ENCODE measurements around the gene TMBIM4.

The TMBIM4 gene

DNA sequence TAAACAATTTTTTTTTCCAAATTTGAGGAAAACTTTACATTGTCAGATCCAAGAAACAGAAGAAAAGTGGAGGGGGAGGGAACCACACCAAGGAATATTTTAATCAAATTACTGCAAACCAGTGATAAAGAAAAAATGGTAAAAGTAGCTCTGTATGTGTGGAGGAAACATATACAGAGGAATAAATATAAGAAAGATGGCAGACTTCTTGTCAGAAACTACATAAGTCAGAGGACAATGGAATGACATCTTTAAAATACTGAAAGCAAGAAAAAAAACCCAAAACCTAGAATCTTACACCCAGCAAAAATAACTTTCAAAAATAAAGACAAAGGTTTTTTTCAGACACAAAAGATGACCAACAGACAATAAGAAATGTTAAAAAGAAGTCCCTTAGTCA lies 29.1 kb downstream of the TMBIM4 start:
- DNase-seq (ENCODE audit: low read depth in 2 of 2), result no peak

- DNase-seq (ENCODE audit: low read depth in 2 of 2), result no peak
Measured at GRCh38 chr12:66139328-66139727, 30.5 kb downstream of the TMBIM4 start.

GRCh38 chr12:66137937-66138336 lies 31.9 kb downstream of the TMBIM4 start:
- no peak for DNase-seq (ENCODE audit: low read depth in 2 of 2)

DNA sequence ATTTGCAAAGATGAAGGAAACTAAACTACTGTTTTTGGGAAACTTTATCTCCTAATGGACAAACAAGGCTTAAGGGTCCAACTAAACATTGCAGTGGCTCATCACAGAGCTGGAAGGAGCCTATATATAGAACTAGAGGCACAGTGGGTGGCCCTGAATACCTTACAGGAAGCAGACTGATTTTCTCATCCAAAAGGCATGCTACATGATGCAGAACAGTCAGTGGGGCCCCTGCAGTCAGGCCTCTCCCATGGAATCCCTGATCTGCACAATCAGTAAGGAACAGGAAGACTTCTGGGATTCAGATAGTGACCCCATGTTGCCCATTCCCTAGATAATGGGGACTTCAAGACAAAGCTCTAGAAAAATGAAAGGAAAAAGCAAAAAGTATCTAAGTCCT lies 37.4 kb downstream of the TMBIM4 start:
- no peak for DNase-seq (ENCODE audit: low read depth in 2 of 2)

DNA sequence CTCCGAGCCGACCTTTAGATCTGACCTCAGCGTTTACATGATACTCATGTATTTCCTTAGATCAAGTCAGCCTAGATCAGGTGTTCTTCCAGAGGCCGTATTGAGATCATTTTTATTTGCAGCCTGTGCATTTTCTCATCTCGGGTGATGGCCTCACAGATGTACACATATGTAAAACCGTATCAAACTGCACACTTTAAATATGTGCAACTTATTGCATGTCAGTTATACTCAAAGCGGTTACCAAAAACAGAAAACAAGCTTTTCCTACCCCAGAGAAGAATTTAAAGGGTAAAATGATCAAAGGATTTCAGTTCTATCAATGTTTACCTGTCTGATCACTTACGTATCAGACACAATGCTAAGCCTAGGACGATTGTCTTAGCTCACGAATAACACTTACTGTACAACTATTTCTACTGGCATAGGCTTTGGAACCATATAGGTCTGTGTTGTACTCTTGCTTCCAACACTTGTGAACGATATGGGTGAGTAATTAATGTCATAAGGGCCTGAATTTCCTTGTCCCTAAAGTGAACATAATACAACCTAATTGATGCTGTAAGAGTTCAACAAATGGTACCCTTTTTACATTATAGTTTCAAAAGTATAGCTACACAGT lies 38.6 kb downstream of the TMBIM4 start:
- no peak for DNase-seq (ENCODE audit: low read depth in 2 of 2)

- peak; percentile 80 to 83 for DNase-seq (ENCODE audit: low read depth in 2 of 2)
Measured at GRCh38 chr12:66130267-66131066, 39.3 kb downstream of the TMBIM4 start, which contains the start of gene LLPH. Gene LLPH, minus strand, starts transcription at chr12:66130750. Its CDS starts 1,644 bp downstream, at chr12:66129106.

DNA sequence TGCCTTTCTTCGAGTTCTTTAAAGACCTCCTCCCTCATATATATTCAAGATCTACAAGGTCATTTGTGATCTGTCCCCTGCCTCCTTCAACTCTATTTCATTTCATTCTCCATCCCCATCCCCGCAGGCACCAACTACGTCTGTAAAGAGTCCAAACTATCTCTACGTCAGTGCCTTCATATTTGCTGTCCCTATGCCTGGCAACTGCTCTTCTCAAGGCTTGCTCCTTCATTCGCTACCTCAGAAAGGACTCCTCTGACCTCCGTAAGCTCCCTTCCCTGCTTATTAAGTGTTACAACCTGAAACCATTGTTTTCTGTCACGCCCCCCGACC lies 39.9 kb downstream of the TMBIM4 start:
- DNase-seq (ENCODE audit: low read depth in 2 of 2), result no peak

DNA sequence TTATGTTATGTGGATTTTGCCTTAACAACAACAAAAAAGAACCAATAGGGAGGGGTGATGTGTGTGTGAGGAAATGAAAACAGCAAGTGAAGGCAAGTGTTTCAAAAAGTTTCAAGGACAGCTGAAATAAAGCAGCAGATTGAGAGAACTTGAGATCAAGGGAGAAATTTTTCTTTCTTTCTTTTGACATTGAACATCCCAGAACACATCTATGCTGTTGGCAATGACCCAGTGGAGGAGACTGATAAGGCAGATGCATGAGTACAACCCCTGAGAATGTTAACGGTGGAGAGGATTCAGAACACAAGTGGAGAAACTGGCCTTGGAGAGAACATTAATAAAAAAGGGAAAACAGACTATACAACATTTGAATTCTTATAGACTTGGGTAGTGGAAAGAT lies 42.1 kb downstream of the TMBIM4 start:
- no peak for DNase-seq (ENCODE audit: low read depth in 2 of 2)

- DNase-seq (ENCODE audit: low read depth in 2 of 2), result no peak
Measured at GRCh38 chr12:66120477-66120876, 49.3 kb downstream of the TMBIM4 start.

DNA sequence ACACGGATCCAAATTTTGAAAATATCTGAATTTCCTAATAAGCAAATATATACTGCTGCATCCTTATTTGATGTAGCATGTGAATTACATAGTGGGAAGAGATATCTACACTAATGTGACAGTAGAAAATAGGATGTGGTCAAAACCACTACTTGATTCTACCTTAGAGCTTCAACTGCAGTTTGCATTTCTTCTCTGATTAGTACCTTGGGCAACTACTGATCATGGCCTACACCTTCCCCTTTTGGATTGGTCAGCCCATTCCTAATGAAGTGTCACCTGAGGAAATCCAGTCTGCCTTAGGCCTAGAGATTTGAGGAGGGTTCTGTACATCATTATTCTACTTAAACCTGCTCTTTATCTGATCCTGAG lies 49.9 kb downstream of the TMBIM4 start:
- DNase-seq (ENCODE audit: low read depth in 2 of 2), result no peak

DNA sequence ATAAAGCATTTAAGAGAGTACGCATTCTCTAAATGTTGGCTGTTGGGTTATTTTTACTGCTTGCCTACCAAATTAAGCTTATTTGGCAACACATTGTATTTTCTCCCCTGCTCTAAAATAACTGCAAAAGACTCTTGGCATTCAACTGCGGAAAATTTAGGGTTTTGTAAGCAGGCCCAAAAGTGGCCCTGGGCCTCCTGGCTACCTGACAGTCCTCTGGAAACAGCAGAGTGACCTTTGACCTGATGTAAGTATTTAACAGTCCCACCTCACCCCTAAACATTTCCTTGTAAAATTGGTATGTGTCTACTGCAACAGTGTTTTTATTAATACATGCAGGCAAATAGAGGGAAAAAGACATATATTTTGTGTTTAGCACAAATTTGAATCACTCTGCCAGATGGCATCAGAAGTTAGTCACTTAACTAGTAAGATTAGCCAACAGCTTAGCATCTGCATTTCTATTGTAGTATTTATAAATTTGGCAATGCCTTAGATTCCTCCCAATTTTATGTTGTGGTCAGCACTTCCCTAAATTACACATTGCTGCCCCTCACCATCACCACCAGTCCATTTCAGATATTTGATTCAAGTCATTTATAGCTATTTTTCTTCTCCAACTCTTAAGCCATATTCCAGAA lies 50.4 kb downstream of the TMBIM4 start:
- DNase-seq (ENCODE audit: low read depth in 2 of 2), result no peak

DNA sequence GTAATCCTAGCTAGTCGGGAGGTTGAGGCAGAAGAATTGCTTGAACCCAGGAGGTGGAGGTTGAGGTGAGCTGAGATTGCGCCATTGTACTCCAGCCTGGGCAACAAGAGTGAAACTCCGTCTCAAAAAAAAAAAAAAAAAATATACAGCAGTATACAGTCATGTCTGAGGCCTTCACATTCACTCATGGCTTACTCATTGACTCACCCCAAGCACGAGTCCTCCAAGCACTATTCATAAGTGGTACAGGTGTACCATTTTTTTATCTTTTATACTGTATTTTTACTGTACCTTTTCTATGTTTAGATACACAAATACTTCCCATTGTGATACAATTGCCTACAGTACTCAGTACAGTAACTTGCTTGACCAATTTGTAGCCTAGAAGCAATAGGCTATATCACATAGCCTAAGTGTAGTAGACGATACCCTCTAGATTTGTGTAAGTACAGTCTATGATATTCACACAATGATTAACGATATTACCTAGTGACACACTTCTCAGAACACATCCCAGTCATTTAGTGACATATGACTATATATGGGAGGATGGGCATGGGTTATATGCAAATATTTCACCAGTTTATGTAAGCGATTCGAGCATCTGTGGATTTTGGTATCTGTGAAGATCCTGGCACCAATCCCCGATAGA lies 51.4 kb downstream of the TMBIM4 start:
- no peak for DNase-seq (ENCODE audit: low read depth in 2 of 2)

DNA sequence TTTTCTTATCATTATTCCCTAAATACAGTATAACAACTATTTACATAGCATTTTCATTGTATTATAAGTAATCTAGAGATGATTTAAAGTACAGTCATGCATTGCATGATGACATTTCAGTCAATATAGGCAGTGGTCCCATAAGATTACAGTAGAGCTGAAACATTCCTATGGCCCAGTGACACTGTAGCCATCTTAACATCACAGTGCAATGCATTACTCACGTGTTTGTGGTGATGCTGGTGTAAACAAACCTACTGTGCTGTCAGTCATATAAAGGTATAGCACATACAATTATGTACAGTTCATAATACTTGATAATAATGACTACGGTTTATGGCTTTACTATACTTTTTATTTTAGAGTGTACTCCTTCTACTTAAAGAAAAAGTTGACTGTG lies 52.6 kb downstream of the TMBIM4 start:
- no peak for DNase-seq (ENCODE audit: low read depth in 2 of 2)

DNA sequence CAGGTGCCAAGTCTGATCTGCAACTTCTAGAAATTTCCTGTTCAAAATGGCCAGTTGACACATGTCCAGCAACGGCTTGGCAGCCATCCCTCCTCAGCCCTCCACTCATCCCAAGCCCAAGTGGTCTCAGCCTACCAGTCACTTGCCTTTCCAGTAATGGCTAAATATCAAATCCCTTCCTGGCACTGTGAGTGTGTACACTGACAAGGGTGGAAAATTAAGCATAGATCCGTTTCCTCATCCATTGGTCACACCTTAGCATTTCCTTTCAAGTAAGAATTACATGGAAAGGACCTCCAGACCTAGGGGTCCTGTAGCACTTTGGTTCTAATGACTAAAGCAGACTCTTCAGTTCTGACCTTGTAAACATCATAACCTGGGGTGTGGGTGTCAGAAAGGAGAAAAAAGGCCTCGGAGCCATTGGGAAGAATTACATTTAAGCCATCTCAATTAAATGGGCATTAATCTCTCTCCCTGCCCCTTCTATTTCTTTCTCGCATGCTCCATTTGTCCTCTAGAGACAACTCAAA lies 54.7 kb downstream of the TMBIM4 start:
- no peak for DNase-seq (ENCODE audit: low read depth in 2 of 2)

DNA sequence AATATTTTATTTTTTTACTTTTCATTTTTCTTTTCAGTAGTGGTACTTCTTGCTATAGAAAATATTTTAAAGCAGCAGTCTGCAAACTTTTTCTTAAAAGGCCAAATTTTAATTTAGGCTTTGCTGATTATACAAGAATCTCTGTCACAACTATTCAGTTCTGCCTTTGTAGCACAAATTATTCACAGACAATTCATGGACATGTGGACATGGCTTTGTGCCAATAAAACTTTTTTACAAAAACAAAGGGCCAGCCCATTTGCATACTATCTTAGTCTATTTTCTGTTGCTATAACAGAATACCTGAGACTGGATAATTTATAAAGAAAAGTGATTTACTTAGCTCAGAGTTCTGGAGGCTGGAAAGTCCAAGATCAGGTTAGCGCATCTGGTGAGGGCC lies 56.3 kb downstream of the TMBIM4 start:
- DNase-seq (ENCODE audit: low read depth in 2 of 2), result no peak

DNA sequence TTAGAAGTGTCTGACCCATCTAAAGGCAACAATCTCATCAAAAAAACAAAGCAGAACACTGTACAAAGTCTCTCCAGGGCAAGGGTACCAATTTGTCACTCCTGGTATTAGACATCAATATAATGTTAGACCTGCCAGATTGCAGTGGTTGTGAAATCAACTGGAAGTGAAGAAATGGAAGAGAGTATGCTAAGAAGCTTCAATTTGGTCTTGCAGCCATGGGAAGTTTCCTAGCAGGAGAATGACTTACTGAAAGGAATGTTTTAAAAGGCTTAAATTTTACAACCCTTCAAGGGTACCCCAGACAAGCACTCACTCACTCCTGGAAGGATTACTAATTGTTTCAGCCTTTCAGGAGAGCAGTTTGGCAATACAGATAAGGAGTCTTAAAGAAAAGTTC lies 58.2 kb downstream of the TMBIM4 start:
- no peak for DNase-seq (ENCODE audit: low read depth in 2 of 2)

- DNase-seq (ENCODE audit: low read depth in 2 of 2), result no peak
Measured at GRCh38 chr12:66109056-66109455, 60.7 kb downstream of the TMBIM4 start.

DNA sequence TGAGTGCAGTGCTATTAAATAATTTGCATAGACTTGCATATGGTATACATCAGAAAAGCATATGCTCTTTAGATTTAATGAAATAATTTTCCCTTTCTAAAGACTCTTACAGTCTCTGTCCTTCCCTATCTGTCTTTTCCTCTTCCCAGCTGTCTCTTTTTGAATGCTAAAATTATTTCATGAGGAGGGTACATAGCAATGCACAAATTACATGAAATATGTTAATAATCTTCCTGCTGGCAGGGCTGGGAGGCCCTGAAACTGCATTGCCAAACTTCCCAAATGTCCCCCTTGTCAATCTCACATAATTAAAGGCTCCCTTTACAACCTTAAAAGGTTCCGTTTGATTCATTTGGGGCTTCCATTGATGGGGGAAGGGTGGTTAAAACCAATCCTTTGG lies 61.4 kb downstream of the TMBIM4 start:
- DNase-seq (ENCODE audit: low read depth in 2 of 2), result no peak

- DNase-seq (ENCODE audit: low read depth in 2 of 2), result peak in 1 of 2 donors; percentile 63
Measured at GRCh38 chr12:66107451-66107915, 62.3 kb downstream of the TMBIM4 start.

DNA sequence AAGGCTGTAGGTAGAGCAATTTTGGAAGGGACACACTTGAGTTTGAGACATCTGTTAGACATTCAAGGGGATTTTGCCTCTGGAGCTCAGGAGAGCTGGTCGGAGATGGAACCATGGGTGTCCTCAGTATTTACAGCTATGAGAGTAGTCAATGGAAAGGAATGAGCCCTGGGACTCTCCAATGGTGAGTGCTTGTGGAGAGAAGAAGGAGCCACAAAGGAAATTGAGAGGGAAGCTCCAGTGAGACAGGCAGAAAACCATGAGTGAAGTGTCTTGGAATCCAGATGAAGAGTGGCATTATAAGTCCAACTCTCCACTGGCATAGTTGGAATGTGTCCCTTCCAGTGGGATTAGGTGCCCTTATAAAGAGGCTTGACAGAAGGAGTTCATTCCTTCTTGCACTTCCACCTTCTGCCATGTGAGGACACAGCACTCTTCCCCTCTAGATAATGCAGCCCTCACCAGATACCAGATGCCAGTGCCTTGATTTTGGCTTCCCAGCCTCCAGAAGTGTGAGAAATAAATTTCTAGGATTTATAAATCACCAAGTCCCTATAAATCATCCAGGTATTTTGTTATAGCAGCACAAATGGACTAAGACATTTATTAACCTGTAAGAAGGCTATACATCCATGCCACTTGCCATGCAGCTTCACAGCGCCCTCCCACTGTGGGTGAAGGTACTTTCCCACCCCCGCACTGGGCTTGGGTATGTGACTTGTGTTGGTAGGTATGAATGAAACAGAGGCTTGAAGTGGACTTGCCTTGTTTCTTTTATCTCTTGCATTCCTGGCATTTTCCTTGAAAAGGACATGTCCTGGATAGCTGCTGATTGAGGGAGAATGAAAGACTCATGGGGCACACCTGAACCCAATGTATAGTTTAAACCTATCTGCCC lies 66.5 kb downstream of the TMBIM4 start:
- DNase-seq (ENCODE audit: low read depth in 2 of 2), result no peak

- no peak for DNase-seq (ENCODE audit: low read depth in 2 of 2)
Measured at GRCh38 chr12:66092559-66093269, 77.1 kb downstream of the TMBIM4 start.

Data from stimulated activated CD4-positive, alpha-beta T cell treated with anti-CD3 and anti-CD28 coated beads, Interleukin-1b, Interleukin-23, amount 100 ng/mL, for 4 hours (primary cell).